Measurements from ENCODE around the gene FAM110D. TPM values are rescaled to one million over a fixed set of nuclear protein-coding genes. Genes with fewer than 3 reads are reported as not detected.

The FAM110D gene
- total and polyA plus RNA-seq, 2 donors (not counting 3 experiments of a cell fraction or from before 2014, with no cell fraction given) = 2.6 to 5.1 TPM

DNA sequence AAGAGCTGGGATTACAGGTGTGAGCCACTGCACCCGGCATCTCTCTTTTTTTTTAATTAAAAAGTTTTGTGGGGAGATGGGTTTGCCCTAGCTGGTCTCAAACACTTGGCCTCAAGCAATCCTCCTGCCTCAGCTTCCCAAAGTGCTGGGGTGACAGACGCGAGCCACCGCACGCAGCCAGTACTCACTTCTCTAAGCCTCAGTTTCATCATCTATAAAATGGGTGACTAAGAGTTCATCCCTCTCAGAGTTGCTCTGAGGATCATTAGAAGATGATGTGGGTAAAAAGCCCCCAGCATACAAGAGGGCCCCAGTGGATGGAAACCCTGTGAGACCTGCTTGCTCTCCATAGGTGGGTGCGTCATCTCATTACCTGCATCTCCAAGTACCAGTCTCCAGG lies 29.0 kb downstream of the FAM110D start:
- BruUV-seq (replicated peaks) = no TSS peak
- Histone ChIP-seq H2AFZ (ENCODE audit: low read depth, low read length) (no peak overlapping the region), H3K9ac (replicated peaks; ENCODE audit: extremely low read depth, insufficient read depth, low read length) (no peak overlapping the region), H4K20me1 (replicated peaks; ENCODE audit: control insufficient read depth, extremely low read depth, insufficient read depth, low read length) (no peaks in the 10 kb centered on the region), H3K36me3 (ENCODE audit: control insufficient read depth in 2 of 2, extremely low read depth in 1 of 2, insufficient read depth in 2 of 2, low read length in 2 of 2) (no peaks in the 10 kb centered on the region), H3K4me1 (ENCODE audit: control insufficient read depth, extremely low read depth, insufficient read depth, low read length) (no peaks in the 10 kb centered on the region), H3K27me3 (ENCODE audit: control insufficient read depth in 2 of 2, insufficient read depth in 2 of 2, low read length in 2 of 2) (no peaks in the 10 kb centered on the region), H3K79me2 (ENCODE audit: control insufficient read depth, insufficient read depth, low read length) (no peaks in the 10 kb centered on the region), H3K4me3 (replicated peaks in 1 of 3; ENCODE audit: insufficient read depth in 1 of 3, low read depth in 1 of 3, low read length in 3 of 3) (no peak overlapping the region), H3K9me3 (replicated peaks; ENCODE audit: control insufficient read depth, insufficient read depth, low read length) (no peaks in the 10 kb centered on the region), H3K27ac (ENCODE audit: insufficient read depth, low read depth, low read length) (no peak overlapping the region), H3K9me1 (replicated peaks; ENCODE audit: control insufficient read depth, extremely low read depth, insufficient read depth, low read length) (no peaks in the 10 kb centered on the region), H3K4me2 (ENCODE audit: insufficient read depth, low read length) (no peak overlapping the region)
- TF ChIP-seq JUN (IDR thresholded peaks at IDR 0.05; ENCODE audit: borderline replicate concordance, insufficient read depth, insufficient read length, low read depth) = no peak
- TF ChIP-seq POLR2AphosphoS5 (IDR thresholded peaks at IDR 0.05; ENCODE audit: insufficient read depth, low read depth, low read length) = no peak
- TF ChIP-seq MYC (IDR thresholded peaks at IDR 0.05; ENCODE audit: low read depth, low read length) = no peak
- TF ChIP-seq, protein P1, sequence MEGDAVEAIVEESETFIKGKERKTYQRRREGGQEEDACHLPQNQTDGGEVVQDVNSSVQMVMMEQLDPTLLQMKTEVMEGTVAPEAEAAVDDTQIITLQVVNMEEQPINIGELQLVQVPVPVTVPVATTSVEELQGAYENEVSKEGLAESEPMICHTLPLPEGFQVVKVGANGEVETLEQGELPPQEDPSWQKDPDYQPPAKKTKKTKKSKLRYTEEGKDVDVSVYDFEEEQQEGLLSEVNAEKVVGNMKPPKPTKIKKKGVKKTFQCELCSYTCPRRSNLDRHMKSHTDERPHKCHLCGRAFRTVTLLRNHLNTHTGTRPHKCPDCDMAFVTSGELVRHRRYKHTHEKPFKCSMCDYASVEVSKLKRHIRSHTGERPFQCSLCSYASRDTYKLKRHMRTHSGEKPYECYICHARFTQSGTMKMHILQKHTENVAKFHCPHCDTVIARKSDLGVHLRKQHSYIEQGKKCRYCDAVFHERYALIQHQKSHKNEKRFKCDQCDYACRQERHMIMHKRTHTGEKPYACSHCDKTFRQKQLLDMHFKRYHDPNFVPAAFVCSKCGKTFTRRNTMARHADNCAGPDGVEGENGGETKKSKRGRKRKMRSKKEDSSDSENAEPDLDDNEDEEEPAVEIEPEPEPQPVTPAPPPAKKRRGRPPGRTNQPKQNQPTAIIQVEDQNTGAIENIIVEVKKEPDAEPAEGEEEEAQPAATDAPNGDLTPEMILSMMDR (IDR thresholded peaks at IDR 0.05; ENCODE audit: extremely low read depth in 1 of 2, insufficient read depth in 1 of 2, low read depth in 1 of 2, low read length in 2 of 2) = no peak
- TF ChIP-seq, protein P2, sequence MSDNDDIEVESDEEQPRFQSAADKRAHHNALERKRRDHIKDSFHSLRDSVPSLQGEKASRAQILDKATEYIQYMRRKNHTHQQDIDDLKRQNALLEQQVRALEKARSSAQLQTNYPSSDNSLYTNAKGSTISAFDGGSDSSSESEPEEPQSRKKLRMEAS (IDR thresholded peaks at IDR 0.05; ENCODE audit: insufficient read depth, insufficient read length) = no peak
- TF ChIP-seq FOS (IDR thresholded peaks at IDR 0.05; ENCODE audit: borderline replicate concordance, insufficient read depth, low read length) = no peak
- no peak for TF ChIP-seq GATA2 (IDR thresholded peaks at IDR 0.05; ENCODE audit: insufficient read depth, insufficient read length, low read depth, low read length)
- TF ChIP-seq EZH2 (IDR thresholded peaks at IDR 0.05; ENCODE audit: borderline replicate concordance, low read depth, low read length, severe bottlenecking) = no peak
- TF ChIP-seq POLR2A (IDR thresholded peaks at IDR 0.05; ENCODE audit: low read depth, low read length) = no peak
- intact Hi-C loops (cut with micrococcal nuclease) = no loop called here
- CTCF ChIA-PET = interaction anchor here (1.2 kb wide), 1 partner anchor 18 kb away, joined by 6 read pairs; the partner anchor contains the start of gene ZNF593
- no peak for FAIRE-seq
- POLR2A ChIA-PET = interaction anchor here (0.7 kb wide), 1 partner anchor 153 kb away, joined by 3 read pairs; no protein-coding TSS in a partner anchor
- dilution Hi-C loops (cut with MboI; ENCODE audit: extremely low pct_ligation_motif_present, low sequenced_read_pairs) = no loop called here
- no peak for DNase-seq (ENCODE audit: low read depth, low spot score)

Data from endothelial cell of umbilical vein (primary cell).